ENCODE results near the gene ABCC12.

The ABCC12 gene

DNA sequence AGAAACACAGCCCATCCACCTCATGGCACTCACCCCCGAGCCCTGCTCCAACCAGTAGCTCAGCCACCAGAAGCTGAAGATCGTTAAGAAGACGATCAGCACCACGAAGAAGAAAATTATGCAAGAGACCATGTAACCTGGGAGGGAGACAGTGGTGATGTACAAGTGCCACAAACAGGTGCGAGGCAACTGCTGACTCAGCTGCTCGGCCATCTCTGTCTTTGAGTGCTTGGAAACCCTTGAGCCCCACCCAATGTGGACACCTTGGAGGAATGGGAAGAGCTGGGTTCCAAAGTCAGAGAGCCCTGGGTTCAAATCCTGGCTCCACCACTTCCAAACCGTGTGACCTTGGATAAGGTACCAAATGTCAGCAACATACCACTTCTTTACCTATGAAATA, 38.1 kb upstream of the ABCC12 start:
- Histone ChIP-seq H3K27ac (replicated peaks) (no peak overlapping the region), H3K27me3 (ENCODE audit: insufficient read depth, poor library complexity, severe bottlenecking) (no peaks in the 10 kb centered on the region), H3K4me3 (replicated peaks; ENCODE audit: insufficient read depth, low read length) (no peak overlapping the region)
- TF ChIP-seq SPI1 (IDR thresholded peaks at IDR 0.05; ENCODE audit: borderline replicate concordance, low read depth) (no peak), GABPA (IDR thresholded peaks at IDR 0.05; ENCODE audit: low read depth) (no peak), POLR2AphosphoS5 (IDR thresholded peaks at IDR 0.05; ENCODE audit: low read depth) (no peak)
- TF ChIP-seq, protein P1, sequence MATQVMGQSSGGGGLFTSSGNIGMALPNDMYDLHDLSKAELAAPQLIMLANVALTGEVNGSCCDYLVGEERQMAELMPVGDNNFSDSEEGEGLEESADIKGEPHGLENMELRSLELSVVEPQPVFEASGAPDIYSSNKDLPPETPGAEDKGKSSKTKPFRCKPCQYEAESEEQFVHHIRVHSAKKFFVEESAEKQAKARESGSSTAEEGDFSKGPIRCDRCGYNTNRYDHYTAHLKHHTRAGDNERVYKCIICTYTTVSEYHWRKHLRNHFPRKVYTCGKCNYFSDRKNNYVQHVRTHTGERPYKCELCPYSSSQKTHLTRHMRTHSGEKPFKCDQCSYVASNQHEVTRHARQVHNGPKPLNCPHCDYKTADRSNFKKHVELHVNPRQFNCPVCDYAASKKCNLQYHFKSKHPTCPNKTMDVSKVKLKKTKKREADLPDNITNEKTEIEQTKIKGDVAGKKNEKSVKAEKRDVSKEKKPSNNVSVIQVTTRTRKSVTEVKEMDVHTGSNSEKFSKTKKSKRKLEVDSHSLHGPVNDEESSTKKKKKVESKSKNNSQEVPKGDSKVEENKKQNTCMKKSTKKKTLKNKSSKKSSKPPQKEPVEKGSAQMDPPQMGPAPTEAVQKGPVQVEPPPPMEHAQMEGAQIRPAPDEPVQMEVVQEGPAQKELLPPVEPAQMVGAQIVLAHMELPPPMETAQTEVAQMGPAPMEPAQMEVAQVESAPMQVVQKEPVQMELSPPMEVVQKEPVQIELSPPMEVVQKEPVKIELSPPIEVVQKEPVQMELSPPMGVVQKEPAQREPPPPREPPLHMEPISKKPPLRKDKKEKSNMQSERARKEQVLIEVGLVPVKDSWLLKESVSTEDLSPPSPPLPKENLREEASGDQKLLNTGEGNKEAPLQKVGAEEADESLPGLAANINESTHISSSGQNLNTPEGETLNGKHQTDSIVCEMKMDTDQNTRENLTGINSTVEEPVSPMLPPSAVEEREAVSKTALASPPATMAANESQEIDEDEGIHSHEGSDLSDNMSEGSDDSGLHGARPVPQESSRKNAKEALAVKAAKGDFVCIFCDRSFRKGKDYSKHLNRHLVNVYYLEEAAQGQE (IDR thresholded peaks at IDR 0.05; ENCODE audit: insufficient replicate concordance, low read depth), result no peak
- TF ChIP-seq, protein P2, sequence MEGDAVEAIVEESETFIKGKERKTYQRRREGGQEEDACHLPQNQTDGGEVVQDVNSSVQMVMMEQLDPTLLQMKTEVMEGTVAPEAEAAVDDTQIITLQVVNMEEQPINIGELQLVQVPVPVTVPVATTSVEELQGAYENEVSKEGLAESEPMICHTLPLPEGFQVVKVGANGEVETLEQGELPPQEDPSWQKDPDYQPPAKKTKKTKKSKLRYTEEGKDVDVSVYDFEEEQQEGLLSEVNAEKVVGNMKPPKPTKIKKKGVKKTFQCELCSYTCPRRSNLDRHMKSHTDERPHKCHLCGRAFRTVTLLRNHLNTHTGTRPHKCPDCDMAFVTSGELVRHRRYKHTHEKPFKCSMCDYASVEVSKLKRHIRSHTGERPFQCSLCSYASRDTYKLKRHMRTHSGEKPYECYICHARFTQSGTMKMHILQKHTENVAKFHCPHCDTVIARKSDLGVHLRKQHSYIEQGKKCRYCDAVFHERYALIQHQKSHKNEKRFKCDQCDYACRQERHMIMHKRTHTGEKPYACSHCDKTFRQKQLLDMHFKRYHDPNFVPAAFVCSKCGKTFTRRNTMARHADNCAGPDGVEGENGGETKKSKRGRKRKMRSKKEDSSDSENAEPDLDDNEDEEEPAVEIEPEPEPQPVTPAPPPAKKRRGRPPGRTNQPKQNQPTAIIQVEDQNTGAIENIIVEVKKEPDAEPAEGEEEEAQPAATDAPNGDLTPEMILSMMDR (IDR thresholded peaks at IDR 0.05; ENCODE audit: insufficient read depth, low read length), result no peak
- DNase-seq (ENCODE audit: low read depth in 1 of 2, low spot score in 1 of 2), result no peak

DNA sequence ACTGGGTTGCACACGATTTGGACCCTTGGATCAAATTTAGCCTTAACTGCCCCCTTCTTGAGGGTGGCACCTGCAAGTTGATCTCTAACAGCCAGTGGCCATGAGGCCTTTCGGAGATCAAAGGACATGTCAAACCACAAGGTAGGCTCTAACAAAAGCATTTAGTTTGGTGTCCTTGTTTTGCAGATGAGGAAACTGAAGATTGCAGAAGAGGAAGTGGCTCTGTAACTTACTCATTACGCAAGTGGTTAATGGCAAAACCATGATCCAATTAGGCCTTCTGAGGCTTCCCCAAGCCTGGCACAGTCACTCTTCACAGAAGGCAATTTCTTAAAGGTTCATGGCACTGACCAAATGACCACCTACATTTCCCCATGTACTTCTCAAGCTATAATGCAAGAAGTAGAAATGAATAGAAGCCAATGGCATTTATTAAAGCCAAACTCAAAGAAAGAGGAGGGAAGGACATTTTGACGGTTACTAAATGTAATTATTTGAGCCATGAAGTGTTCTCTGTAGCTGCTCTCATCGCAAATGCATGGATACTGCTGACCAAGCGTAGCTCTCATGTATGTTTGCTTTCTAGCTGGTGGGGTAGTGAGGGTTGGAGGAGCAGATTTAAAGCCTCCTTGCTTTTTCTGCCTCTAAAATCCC, 32.8 kb upstream of the ABCC12 start:
- DNase-seq (ENCODE audit: low read depth in 1 of 2, low spot score in 1 of 2), result peak; percentile 74 to 89
- TF ChIP-seq SPI1 (IDR thresholded peaks at IDR 0.05; ENCODE audit: borderline replicate concordance, low read depth) (peak; percentile 98), POLR2AphosphoS5 (IDR thresholded peaks at IDR 0.05; ENCODE audit: low read depth) (peak; percentile 72)
- TF ChIP-seq, protein P1 (IDR thresholded peaks at IDR 0.05; ENCODE audit: insufficient replicate concordance, low read depth), result no peak
- TF ChIP-seq, protein P2 (IDR thresholded peaks at IDR 0.05; ENCODE audit: insufficient read depth, low read length), result no peak
- peak overlapping the region; percentile 76 for H3K27ac ChIP-seq (replicated peaks)
- no peaks in the 10 kb centered on the region for H3K27me3 ChIP-seq (ENCODE audit: insufficient read depth, poor library complexity, severe bottlenecking)
- H3K4me3 ChIP-seq (replicated peaks; ENCODE audit: insufficient read depth, low read length), result no peak overlapping the region

DNA sequence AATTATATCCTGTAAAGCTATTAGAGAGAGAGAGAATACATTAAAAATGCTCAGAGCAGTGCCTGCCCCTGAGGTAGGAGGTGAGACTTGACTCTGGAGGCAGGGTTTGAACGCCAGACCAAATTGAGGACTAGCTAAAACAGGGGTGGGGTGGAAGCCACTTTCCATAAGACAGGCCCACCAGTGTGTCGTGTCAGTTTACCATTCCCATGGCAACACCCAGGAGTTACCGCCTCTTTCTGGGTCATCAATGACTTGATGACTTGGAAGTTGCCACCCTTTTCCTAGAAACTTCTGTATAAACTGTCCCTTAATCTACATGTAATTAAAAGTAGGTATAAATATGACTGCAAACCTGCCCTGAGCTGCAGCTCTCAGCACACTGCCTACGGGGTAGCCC, 32.0 kb upstream of the ABCC12 start:
- H3K27ac ChIP-seq (replicated peaks), result peak overlapping the region; percentile 76
- DNase-seq (ENCODE audit: low read depth in 1 of 2, low spot score in 1 of 2), result no peak
- no peak overlapping the region for H3K4me3 ChIP-seq (replicated peaks; ENCODE audit: insufficient read depth, low read length)
- TF ChIP-seq, protein P2 (IDR thresholded peaks at IDR 0.05; ENCODE audit: insufficient read depth, low read length), result no peak
- TF ChIP-seq, protein P1 (IDR thresholded peaks at IDR 0.05; ENCODE audit: insufficient replicate concordance, low read depth), result no peak
- TF ChIP-seq GABPA (IDR thresholded peaks at IDR 0.05; ENCODE audit: low read depth) (no peak), SPI1 (IDR thresholded peaks at IDR 0.05; ENCODE audit: borderline replicate concordance, low read depth) (no peak), POLR2AphosphoS5 (IDR thresholded peaks at IDR 0.05; ENCODE audit: low read depth) (no peak)
- H3K27me3 ChIP-seq (ENCODE audit: insufficient read depth, poor library complexity, severe bottlenecking), result no peaks in the 10 kb centered on the region
